DOHH2 (cell line): ENCODE measurements around the gene FAM3B.

Experiments
- EZH2phosphoT487 ChIP-seq: fragments of 200-600 bp; sonication (generic); IDR thresholded peaks from 2 replicates; pipeline ENCODE4 v1.6.1; 2017; ENCODE audit warnings: borderline replicate concordance, mild to moderate bottlenecking, antibody characterized with exemption, low read length, moderate library complexity, mixed read lengths
- TF ChIP-seq, protein P1 (sequence below): fragments of 200-600 bp; sonication (generic); IDR thresholded peaks from one replicate; pipeline ENCODE4 v1.5.1; 2014; ENCODE audit warnings: antibody characterized with exemption, mild to moderate bottlenecking, low read depth, low read length; ENCODE audit not compliant: poor library complexity, severe bottlenecking

DNA sequence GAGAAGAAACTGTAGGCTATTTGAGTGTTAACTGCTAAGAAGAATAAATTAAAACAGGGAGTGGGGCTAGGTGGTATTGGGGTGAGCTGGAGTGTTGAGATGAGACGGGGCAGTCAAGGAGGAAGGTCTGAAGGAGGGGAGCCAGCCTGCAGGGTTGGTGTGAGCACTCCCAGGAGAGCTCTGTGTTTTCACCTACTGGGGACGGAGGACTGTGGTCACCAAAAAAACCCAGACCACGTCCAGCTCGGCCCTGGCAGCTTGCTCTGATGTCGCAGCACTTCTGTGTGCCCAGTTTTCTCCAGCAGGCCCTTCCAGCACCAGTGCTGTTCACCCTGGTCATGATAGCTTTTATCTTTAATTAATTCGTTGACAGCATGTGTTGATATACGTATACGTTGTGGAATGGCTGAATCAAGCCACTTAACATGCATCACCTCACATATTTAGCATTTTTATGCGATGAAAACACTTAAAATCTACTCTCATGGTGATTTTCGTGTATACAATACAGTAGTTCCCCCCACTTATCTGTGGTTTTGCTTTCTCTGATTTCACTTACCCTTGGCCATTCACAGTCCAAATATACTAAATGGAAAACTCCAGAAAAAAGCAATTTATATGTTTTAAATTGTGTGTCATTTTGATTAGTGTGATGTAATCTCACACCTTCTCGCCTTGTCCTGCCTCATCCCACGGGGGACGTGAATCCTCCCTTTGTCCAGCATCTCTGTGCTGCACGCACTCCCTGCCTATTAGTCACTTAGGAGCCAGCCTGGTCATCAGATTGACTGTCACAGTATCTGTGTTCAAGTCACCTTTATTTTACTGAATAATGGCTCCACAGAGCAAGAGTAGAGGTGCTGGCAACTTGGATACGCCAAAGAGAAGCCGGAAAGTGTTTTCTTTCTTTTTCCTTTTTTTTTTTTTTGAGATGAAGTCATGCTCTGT, 12.3 kb downstream of the FAM3B start:
- TF ChIP-seq, protein P1, sequence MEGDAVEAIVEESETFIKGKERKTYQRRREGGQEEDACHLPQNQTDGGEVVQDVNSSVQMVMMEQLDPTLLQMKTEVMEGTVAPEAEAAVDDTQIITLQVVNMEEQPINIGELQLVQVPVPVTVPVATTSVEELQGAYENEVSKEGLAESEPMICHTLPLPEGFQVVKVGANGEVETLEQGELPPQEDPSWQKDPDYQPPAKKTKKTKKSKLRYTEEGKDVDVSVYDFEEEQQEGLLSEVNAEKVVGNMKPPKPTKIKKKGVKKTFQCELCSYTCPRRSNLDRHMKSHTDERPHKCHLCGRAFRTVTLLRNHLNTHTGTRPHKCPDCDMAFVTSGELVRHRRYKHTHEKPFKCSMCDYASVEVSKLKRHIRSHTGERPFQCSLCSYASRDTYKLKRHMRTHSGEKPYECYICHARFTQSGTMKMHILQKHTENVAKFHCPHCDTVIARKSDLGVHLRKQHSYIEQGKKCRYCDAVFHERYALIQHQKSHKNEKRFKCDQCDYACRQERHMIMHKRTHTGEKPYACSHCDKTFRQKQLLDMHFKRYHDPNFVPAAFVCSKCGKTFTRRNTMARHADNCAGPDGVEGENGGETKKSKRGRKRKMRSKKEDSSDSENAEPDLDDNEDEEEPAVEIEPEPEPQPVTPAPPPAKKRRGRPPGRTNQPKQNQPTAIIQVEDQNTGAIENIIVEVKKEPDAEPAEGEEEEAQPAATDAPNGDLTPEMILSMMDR: no peak
- no peak for TF ChIP-seq EZH2phosphoT487
